Esophagus squamous epithelium (tissue), 5 donors: ENCODE data around the gene SORL1. TPM values are rescaled to one million over a fixed set of nuclear protein-coding genes. Genes with fewer than 3 reads are reported as not detected.

ENCODE experiments used
- DNase-seq: peaks from one replicate; lab custom pipeline; 2025; lab: John Stamatoyannopoulos, UW
- H3K27ac ChIP-seq, 4 donors: fragments of 200-600 bp; sonication (generic); one replicate each; pipeline ENCODE4 v1.5.1; 2016 to 2019; ENCODE audit warnings: mild to moderate bottlenecking in 1 of 4
- H3K27me3 ChIP-seq, 4 donors: fragments of 200-600 bp; sonication (generic); 1 replicate in 3 of 4; 2 replicates in 1 of 4; pipeline versions ENCODE4 v1.5.1 to v1.6.0; 2017 to 2021; ENCODE audit warnings: antibody characterized with exemption in 1 of 4
- H3K36me3 ChIP-seq, 3 donors: fragments of 200-600 bp; sonication (generic); one replicate each; pipeline ENCODE4 v1.5.1; 2016 to 2019
- H3K4me1 ChIP-seq, 3 donors: fragments of 200-600 bp; sonication (generic); one replicate each; pipeline ENCODE4 v1.5.1; 2017 to 2019
- H3K4me3 ChIP-seq, 4 donors: fragments of 200-600 bp; sonication (generic); 1 replicate in 3 of 4; 2 replicates in 1 of 4; pipeline ENCODE4 v1.5.1; 2016 to 2019; ENCODE audit warnings: mild to moderate bottlenecking in 2 of 4, moderate library complexity in 1 of 4
- H3K9me3 ChIP-seq, 3 donors: fragments of 200-600 bp; sonication (generic); one replicate each; pipeline ENCODE4 v1.5.1; 2016 to 2019
- POLR2A ChIP-seq, 4 donors: fragments of 450-650 bp; IDR thresholded peaks; one replicate each; pipeline ENCODE4 v1.6.1; 2017; ENCODE audit warnings: antibody characterized with exemption in 4 of 4, mild to moderate bottlenecking in 4 of 4, moderate library complexity in 3 of 4
- WGBS, 2 donors: methylation state at CpG; one replicate each; pipeline ENCODE4 v1.1.5; 2018; 5-methylcytosine and 5-hydroxymethylcytosine counted together
- intact Hi-C: fragments of 100-400 bp; cut with DNase I; formaldehyde crosslinking; loops from one replicate; pipeline ENCODE4 v1.15.0; 2022
- total RNA-seq, 4 donors: library from RNA; depleted of rRNA; stranded (reverse); fragments of >200 nt; gene quantifications; one replicate each; pipeline ENCODE4 v1.1.0, GENCODE V29; 2016
- TF ChIP-seq, protein P1 (sequence below), 6 experiments: fragments of 450-650 bp in 4 of 6; fragments of 200-600 bp in 2 of 6; sonication (generic) in 2 of 6; IDR thresholded peaks; one replicate each; pipeline ENCODE4 v1.5.1; 2016 to 2019; ENCODE audit warnings: antibody characterized with exemption in 6 of 6, mild to moderate bottlenecking in 4 of 6, moderate library complexity in 4 of 6
- donor health status: DM: yes; HTN: yes; CAD: no.

Gene SORL1
- total RNA-seq, 4 donors from 2014 or later, result 6.8 to 19.9 (median 16.3) TPM

DNA sequence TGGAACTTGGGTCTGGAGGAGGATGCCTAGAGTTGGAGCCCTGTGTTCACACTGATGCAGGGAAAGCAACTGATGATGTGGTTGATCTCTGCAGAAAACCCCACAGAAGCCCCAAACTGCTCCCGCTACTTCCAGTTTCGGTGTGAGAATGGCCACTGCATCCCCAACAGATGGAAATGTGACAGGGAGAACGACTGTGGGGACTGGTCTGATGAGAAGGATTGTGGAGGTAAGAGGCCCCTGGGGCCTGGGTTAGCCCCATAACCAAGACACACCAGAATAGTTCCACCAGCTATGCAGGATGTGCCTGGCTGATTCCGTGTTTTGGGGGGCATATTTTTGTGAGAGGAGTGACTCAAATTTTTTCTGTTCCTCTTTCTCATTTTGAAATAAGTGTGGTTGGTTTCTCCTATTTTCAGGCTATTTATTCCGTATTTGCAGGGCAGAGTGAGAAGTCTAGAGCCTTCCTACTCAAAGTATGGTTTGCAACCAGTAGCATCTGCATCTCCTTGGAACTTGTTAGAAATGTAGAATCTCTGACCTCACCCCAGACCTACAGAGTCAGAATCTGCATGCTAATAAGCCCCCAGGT, 137.9 kb downstream of the SORL1 start:
- Histone ChIP-seq H3K4me3 (no peak overlapping the region), H3K9me3 (no peaks in the 10 kb centered on the region), H3K36me3 (peaks cover 0 to 90% (median 0%) of the 10 kb centered on the region in 3 donors), H3K27me3 (no peaks in the 10 kb centered on the region), H3K4me1 (peaks cover 0 to 8% (median 0%) of the 10 kb centered on the region in 3 donors), H3K27ac (no peak overlapping the region)
- intact Hi-C loops, result loop anchor here (5.0 to 10.0 kb wide), 2 partner anchors 135 to 263 kb away; partner anchors contain the start of genes SORL1 and SORL1-AS1
- DNase-seq, result no peak
- TF ChIP-seq, protein P1, sequence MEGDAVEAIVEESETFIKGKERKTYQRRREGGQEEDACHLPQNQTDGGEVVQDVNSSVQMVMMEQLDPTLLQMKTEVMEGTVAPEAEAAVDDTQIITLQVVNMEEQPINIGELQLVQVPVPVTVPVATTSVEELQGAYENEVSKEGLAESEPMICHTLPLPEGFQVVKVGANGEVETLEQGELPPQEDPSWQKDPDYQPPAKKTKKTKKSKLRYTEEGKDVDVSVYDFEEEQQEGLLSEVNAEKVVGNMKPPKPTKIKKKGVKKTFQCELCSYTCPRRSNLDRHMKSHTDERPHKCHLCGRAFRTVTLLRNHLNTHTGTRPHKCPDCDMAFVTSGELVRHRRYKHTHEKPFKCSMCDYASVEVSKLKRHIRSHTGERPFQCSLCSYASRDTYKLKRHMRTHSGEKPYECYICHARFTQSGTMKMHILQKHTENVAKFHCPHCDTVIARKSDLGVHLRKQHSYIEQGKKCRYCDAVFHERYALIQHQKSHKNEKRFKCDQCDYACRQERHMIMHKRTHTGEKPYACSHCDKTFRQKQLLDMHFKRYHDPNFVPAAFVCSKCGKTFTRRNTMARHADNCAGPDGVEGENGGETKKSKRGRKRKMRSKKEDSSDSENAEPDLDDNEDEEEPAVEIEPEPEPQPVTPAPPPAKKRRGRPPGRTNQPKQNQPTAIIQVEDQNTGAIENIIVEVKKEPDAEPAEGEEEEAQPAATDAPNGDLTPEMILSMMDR (IDR thresholded peaks at IDR 0.05), result no peak
- 66 to 69% methylated on average over 5 of the region's 5 CpGs for WGBS, 2 donors

DNA sequence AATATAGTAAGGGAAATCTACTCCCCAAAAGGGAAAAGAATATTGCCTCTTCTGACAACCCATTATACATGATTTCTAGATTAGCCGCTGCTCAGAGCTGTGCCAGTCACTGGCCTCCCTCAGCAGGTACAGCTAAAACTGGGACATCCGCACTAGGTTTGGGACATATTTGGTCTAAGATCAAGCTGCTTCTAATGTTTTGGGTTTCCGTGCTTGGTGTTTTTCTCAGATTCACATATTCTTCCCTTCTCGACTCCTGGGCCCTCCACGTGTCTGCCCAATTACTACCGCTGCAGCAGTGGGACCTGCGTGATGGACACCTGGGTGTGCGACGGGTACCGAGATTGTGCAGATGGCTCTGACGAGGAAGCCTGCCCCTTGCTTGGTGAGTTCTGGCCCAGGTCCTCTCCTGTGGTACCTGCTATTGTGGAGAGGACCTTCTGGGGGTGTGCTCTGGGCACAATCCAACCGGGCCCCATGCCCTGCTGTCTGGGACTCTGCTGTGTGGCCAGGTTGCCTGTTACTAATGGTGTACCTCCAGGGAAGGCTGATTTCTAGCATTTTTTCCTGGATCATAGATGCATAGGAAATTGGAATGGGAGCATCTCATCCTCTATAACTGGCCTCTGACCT, 138.8 kb downstream of the SORL1 start:
- WGBS, 2 donors, result 74 to 87% methylated on average over 10 to 12 of the region's 12 CpGs
- TF ChIP-seq POLR2A (IDR thresholded peaks at IDR 0.05), result no peak
- TF ChIP-seq, protein P1 (IDR thresholded peaks at IDR 0.05), result no peak
- Histone ChIP-seq H3K9me3 (no peaks in the 10 kb centered on the region), H3K27me3 (no peaks in the 10 kb centered on the region), H3K4me1 (peaks cover 0 to 17% (median 3%) of the 10 kb centered on the region in 3 donors), H3K27ac (no peak overlapping the region), H3K4me3 (no peak overlapping the region), H3K36me3 (peaks cover 0 to 85% (median 0%) of the 10 kb centered on the region in 3 donors)
- no peak for DNase-seq
- intact Hi-C loops, result loop anchor here (5.0 to 10.0 kb wide), 2 partner anchors 136 to 264 kb away; partner anchors contain the start of genes SORL1 and SORL1-AS1

DNA sequence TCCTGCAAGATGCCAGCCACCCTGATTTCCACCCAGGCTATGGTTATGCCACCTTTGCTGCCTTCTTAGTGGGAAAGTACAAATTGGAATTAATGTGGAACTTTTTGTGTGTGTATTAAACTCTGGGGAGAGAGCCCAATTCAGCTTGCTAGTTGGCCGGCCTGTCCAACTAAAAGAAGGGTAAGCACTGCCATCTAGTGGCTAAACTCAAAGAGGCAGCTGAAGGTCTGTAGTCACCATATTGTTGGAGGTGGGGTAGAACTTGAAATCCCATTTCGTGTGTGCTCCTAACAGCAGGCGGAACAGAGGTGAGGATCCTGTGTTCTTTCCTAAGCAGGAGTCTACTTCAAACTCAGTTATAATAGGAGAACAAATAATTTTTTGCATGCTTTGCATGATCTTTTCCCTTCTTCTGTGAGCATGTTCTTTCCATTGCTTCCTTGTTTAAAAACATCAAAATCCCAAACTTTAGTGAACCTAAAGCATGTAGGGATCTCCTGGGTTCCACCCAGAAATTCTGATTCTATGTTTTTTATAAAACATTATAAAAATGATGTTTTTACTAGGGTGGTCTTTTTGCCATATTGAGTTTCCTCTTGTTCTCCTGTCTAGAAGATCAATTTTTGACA, 139.4 kb downstream of the SORL1 start:
- Histone ChIP-seq H3K4me3 (no peak overlapping the region), H3K9me3 (no peaks in the 10 kb centered on the region), H3K27ac (no peak overlapping the region), H3K27me3 (no peaks in the 10 kb centered on the region), H3K36me3 (peaks cover 0 to 78% (median 0%) of the 10 kb centered on the region in 3 donors), H3K4me1 (peaks cover 0 to 23% (median 9%) of the 10 kb centered on the region in 3 donors)
- intact Hi-C loops, result loop anchor here (5.0 to 10.0 kb wide), 2 partner anchors 137 to 264 kb away; partner anchors contain the start of genes SORL1 and SORL1-AS1
- no peak for DNase-seq
- TF ChIP-seq, protein P1 (IDR thresholded peaks at IDR 0.05), result peak; percentile 72 to 89 (median 87)
- TF ChIP-seq POLR2A (IDR thresholded peaks at IDR 0.05), result no peak
- WGBS, 2 donors, result 2 to 16% methylated on average over 3 of the region's 3 CpGs

DNA sequence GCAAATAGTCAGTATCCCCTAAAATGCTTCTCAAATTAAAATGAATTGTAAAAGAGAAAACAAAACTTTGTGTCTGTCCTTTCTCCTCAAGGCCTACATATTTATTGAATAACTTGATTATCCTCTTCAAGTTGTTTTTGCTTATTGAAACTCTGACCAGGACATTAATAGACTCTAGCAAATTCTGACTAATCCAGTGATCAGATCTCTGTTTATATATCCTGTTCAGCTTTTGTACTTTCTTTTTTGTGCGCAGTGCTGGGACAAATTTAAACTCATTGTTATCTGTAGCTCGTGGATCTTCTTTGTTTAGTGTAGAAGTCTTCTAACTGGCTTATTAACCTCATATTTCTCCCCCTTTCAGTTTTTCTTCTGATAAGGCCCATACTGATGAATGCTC, 140.6 kb downstream of the SORL1 start:
- H3K4me1 ChIP-seq, result peaks cover 0 to 29% (median 10%) of the 10 kb centered on the region in 3 donors
- TF ChIP-seq POLR2A (IDR thresholded peaks at IDR 0.05), result no peak
- intact Hi-C loops, result loop anchor here (5.0 to 10.0 kb wide), 2 partner anchors 138 to 265 kb away; partner anchors contain the start of genes SORL1 and SORL1-AS1
- H3K27ac ChIP-seq, result peak overlapping the region in 3 of 4 donors; percentile 19 to 58 (median 31)
- H3K36me3 ChIP-seq, result peaks cover 0 to 73% (median 0%) of the 10 kb centered on the region in 3 donors
- H3K27me3 ChIP-seq, result no peaks in the 10 kb centered on the region
- WGBS, 2 donors, result 63 to 72% methylated on average over 2 of the region's 2 CpGs
- H3K4me3 ChIP-seq, result no peak overlapping the region
- DNase-seq, result no peak
- no peaks in the 10 kb centered on the region for H3K9me3 ChIP-seq

DNA sequence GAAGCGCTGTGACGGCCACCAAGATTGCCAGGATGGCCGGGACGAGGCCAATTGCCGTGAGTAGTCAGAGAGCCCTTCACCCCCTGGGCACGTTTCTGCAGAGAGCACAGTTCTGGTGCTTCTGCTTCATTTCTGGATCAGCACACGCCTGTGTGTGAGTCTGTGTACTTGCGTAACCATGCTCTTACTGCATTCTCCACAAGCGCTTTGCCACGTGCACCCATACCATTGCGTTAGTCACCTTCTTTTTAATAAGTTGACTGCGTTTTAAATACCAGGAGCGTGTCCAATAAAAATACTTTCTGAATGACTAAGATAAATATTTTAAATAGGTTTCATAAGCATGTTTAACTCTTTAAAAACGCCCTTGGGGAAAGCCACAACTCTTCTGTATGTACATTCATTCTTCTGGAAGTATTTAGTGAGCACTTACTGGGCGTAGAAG, 143.6 kb downstream of the SORL1 start:
- DNase-seq, result no peak
- TF ChIP-seq, protein P1 (IDR thresholded peaks at IDR 0.05), result no peak
- TF ChIP-seq POLR2A (IDR thresholded peaks at IDR 0.05), result no peak
- no peak overlapping the region for H3K4me3 ChIP-seq
- H3K9me3 ChIP-seq, result no peaks in the 10 kb centered on the region
- peaks cover 0 to 29% (median 10%) of the 10 kb centered on the region in 3 donors for H3K4me1 ChIP-seq
- peaks cover 0 to 56% (median 0%) of the 10 kb centered on the region in 3 donors for H3K36me3 ChIP-seq
- peak overlapping the region in 1 of 4 donors; percentile 58 for H3K27ac ChIP-seq
- WGBS, 2 donors, result 42 to 47% methylated on average over 8 to 14 of the region's 15 CpGs
- intact Hi-C loops, result loop anchor here (10.0 kb wide), 1 partner anchor 141 kb away; the partner anchor contains the start of genes SORL1 and SORL1-AS1
- no peaks in the 10 kb centered on the region for H3K27me3 ChIP-seq
